ENCODE data around the gene TSPAN10.
"Not testable (repeated sequence)": the region's sequence is repeated elsewhere in the genome, so short reads cannot be mapped to it uniquely, and the experiment has no call there.

Gene TSPAN10

DNA sequence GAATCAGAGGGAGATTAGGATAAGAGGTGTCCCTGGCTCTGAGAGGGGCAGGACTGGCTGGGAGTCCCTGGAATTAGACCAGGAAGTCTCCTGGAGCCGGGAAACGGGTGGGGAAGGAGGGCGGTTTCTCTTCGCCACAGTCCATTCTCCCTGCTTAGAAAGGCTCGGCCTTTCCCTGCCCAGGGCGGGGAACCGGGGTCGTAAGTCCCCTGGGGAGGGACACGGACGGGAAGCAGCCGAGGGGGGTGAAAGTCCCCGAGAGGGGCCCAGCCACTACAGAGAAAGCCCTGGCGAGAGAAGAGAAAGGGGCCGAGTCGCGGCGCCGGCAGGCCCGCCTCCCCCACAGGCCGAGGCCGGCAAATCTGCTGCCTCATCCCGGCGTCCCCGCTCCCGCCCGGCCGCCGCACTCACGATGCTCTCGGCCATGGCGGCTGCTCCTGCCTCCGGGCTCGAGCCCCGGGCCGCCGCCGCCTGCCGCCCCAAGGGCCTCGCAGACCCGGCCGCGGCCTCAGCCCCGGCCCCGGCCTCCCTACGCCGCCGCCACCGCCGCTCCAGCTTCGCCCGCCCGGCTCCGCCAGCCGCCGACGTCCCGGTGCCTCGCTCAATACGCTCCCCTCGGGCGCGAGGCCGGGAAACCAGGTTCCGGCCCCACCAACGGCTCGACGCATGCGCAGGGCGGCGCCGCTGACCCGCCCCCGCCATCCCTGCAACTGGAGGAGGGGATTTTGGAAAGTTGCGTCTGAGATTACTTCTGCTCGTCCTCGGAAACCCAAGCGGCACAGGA lies at the start of gene TSPAN10, which contains the start of gene NPLOC4:
TSS of gene TSPAN10 (plus strand) at position 692 of the 784 bp plus-strand sequence. CDS start 5,217 bp downstream, outside the sequence.
TSS of gene NPLOC4 (minus strand) at position 608 of the 784 bp plus-strand sequence. CDS start at position 426, 182 bp downstream.
- peak; percentile 96 for DNase-seq

- no peak for DNase-seq
Measured at GRCh38 chr17:81589612-81590011, 47.4 kb upstream of the TSPAN10 start.

- no peak for DNase-seq
Measured at GRCh38 chr17:81590121-81590520, 46.9 kb upstream of the TSPAN10 start.

GRCh38 chr17:81591971-81592370 lies 45.0 kb upstream of the TSPAN10 start:
- no peak for DNase-seq

DNA sequence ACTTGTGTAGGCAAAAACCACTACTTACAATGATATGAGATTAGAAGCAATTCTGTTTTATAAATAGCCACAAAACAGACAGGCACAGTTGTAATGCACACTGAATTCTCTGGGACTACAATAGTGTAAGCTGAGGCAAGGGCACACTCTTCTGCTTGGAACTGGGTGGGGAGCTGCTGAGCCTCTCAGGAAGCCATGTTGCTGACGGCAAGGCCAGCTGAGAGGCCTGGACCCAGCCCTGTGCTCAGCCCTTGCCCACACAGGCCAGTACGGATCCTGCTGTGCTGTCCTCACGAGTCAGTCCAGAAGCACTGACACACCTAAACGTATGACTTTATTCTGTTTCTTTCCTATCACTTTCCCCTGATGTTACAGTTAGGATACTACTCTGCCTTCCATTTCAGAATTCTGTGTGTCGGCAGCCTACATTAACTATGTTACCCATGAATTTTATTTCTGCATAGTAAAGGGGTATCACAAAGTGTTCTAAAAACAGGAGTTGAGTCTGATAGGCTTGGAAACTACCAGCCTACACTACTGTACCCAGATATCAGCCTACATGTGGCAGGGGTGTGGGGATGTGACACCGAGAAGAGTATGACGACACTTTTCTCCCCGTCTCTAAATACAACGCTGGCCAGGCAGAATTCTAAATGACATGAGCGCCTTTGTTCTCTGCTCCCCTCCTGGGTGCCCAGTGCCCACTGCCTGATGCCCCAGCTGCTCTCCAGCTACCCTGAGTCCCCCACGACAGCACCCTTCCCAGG lies 43.7 kb upstream of the TSPAN10 start:
- no peak for DNase-seq

GRCh38 chr17:81599719-81600486 lies 37.1 kb upstream of the TSPAN10 start:
- no peak for DNase-seq

- DNase-seq = peak; percentile 68
Measured at GRCh38 chr17:81601525-81602120, 35.4 kb upstream of the TSPAN10 start.

GRCh38 chr17:81603846-81604610 lies 33.0 kb upstream of the TSPAN10 start:
- DNase-seq = no peak

DNA sequence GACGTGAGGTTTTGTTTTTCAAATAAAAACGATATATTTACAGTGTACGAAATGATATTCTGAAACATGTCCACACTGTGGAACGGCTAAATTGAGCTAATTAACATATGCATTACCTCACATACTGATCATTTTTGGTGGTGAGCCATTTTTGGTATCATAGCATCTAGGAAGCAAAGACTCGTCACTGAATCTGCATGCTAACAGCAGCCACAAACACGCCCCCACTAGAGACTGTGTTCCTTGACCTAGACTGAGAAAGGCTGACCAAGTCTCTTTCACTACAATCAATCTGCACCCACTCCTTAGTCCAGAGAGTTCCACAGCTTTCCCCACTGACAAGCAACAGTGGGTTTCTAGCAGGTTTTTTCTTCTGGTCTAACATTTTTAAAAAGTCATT lies 29.6 kb upstream of the TSPAN10 start:
- DNase-seq = no peak

GRCh38 chr17:81608082-81608481 lies 28.9 kb upstream of the TSPAN10 start:
- no peak for DNase-seq

DNA sequence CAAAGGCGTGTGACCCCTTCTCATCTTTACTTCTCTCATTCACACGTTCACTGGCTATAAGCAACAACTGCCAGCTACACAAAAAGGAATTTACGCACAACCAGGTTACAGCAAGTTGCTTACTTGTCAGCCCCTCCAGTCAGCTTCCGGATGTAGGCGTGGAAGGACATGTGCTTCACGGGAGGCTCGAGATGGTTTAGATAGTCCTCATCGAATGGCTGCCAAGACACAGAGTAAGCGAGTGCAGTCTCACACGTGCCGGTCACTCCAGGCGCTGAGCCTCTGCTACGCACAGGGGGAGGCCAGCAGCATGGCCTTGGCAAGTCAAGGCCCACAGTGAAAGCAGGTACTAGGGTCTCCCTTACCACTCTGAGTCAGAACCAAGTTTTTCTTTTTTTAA lies 28.4 kb upstream of the TSPAN10 start:
- DNase-seq = no peak

- no peak for DNase-seq
Measured at GRCh38 chr17:81609541-81610311, 27.3 kb upstream of the TSPAN10 start.

GRCh38 chr17:81612172-81612970 lies 24.6 kb upstream of the TSPAN10 start:
- no peak for DNase-seq

DNA sequence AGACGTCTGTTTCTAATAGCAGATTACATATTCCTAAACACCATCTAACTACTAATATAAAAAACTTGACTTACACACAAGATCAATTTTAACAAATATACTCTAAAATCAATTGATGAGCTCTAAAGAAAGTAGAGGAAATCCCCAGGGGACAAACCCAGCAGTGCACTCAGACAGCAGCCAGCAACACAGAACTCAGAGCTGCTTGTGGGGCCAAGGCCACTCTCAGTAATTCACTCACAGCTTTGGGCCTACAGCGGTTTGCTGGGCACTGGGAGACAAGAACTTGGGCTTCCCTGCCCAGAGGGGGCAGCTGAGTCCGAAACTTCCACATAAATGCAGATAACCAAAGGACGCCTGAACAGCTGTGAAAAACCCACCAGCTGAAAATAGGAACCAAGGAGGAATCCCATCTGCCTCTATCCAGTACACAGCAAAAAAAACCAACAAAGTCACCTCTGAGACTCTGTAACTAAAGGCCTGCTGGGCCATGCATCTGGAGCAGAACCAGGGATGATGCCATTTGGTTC lies 21.5 kb upstream of the TSPAN10 start:
- no peak for DNase-seq

DNA sequence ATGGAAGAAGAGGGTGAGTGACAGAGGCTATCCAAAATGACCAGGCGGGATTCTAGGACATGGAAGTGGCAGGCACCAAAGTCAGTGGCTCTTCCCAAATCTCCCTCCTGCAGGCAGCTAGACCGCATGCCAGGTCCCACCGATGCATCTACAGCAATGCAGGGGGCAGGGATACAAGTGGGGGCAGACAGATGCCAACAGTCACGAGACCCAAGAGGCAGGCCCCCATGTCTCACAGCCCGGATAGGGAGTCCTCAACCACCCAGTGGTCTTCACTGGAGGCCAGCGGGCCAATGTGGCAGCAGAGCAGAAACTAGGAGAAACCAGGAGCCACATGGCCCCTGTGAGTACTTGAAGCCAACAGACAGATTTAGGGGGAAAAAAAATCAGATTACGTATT lies 20.1 kb upstream of the TSPAN10 start:
- no peak for DNase-seq

GRCh38 chr17:81618307-81618706 lies 18.7 kb upstream of the TSPAN10 start:
- DNase-seq = not testable (repeated sequence)

GRCh38 chr17:81621494-81622130 lies 15.4 kb upstream of the TSPAN10 start:
- no peak for DNase-seq

GRCh38 chr17:81630274-81630673 lies 6.7 kb upstream of the TSPAN10 start:
- no peak for DNase-seq

DNA sequence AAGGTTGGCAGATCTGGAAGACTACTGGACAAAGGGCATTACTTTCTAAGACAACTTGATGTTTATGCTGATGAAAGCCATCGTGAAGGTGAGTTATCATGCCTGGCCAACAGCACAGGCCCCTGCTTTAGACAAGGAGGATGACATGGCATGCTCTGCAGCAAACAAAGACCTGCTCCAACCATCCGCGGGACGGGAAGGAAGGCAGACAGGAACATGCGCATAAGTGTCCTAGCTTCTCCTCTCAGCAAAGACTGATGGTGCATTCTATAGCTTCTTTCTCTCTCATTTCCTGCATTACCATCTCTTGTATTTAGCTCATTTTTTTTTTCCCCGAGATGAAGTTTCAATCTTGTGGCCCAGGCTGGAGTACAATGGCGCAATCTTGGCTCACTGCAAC lies 5.5 kb upstream of the TSPAN10 start:
- DNase-seq = peak; percentile 3

DNA sequence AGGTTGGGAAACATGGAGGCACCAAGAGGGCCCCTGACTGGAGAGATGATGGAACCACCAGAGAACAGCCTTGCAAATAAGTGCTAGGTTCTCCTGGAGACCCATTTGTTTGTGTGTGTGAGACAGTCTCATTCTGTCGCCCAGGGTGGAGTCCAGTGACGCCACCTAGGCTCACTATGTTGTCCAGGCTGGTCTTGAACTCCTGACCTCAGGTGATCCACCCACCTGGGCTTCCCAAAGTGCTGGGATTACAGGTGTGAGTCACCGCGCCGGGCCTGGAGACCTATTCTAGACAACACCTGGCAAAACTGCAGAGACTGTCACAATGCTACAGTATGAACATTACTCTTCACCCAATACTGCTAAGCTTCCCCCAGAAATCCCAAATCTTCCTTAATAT lies 1.6 kb upstream of the TSPAN10 start:
- DNase-seq = no peak

All from right forelimb (tissue), 1 donor.